ENCODE results near the gene UBE2G2. TPM values are rescaled to one million over a fixed set of nuclear protein-coding genes. Genes with fewer than 3 reads are reported as not detected.

The UBE2G2 gene
- total and polyA plus RNA-seq, 2 of the 4 experiments (the other 2 are of a cell fraction): 65.4 to 91.7 TPM

- BruUV-seq (replicated peaks): no TSS peak
- no peak overlapping the region for H2BK20ac ChIP-seq (ENCODE audit: low read depth, low read length)
- H3K27me3 ChIP-seq (ENCODE audit: control insufficient read depth, insufficient read depth, low read length): no peaks in the 10 kb centered on the region
- H2BK5ac ChIP-seq (ENCODE audit: low read depth, low read length, poor library complexity, severe bottlenecking): no peak overlapping the region
- no peak overlapping the region for H2BK15ac ChIP-seq (ENCODE audit: low read depth, low read length)
- no peak overlapping the region for H3K14ac ChIP-seq (replicated peaks; ENCODE audit: low read depth, low read length)
- peaks cover 27 to 31% of the 10 kb centered on the region in 2 experiments for H3K79me1 ChIP-seq (ENCODE audit: low read depth in 1 of 2, low read length in 2 of 2)
- H2BK120ac ChIP-seq (ENCODE audit: low read depth, low read length): no peak overlapping the region
- H3K4me1 ChIP-seq (ENCODE audit: control insufficient read depth, insufficient read depth, low read length): 0 out of 2 replicates have a peak, but pooled peaks cover 2% of the 10 kb centered on the region
- H3K4me2 ChIP-seq (ENCODE audit: low read depth, low read length): no peak overlapping the region
- no peaks in the 10 kb centered on the region for H3K9me3 ChIP-seq (ENCODE audit: control insufficient read depth, insufficient read depth, low read length)
- 100% methylated on average over 1 of the region's 5 CpGs; no CpG with 5 or more reads in 1 of the 2 experiments for WGBS, 2 experiments (ENCODE audit: extremely low coverage in 2 of 2, insufficient read length in 1 of 2)
- H2AK5ac ChIP-seq (ENCODE audit: low read depth, low read length): no peak overlapping the region
- no peak overlapping the region for H3K56ac ChIP-seq (ENCODE audit: extremely low read depth, insufficient read depth, low read length)
- H3K36me3 ChIP-seq (ENCODE audit: control insufficient read depth, insufficient read depth, low read length): peaks cover 33% of the 10 kb centered on the region
- H3K4ac ChIP-seq (ENCODE audit: low read depth, low read length): no peak overlapping the region
- POLR2A ChIA-PET (ENCODE audit: unreplicated experiment): no interaction called here
- intact Hi-C loops (cut with micrococcal nuclease) (no loop called here), in situ Hi-C loops (cut with MboI; ENCODE audit: low sequenced_read_pairs) (no loop called here), dilution Hi-C loops (cut with HindIII; ENCODE audit: low sequenced_read_pairs, unreplicated experiment) (no loop called here)
- no peak overlapping the region for H3K27ac ChIP-seq (ENCODE audit: insufficient read depth, low read length)
- H3K4me3 ChIP-seq (ENCODE audit: insufficient read depth, low read depth, low read length): no peak overlapping the region
- H2AK9ac ChIP-seq (replicated peaks; ENCODE audit: low read depth, low read length, poor library complexity): no peak overlapping the region
- no peak overlapping the region for H3K9ac ChIP-seq (ENCODE audit: low read depth, low read length)
- no peak overlapping the region for H4K8ac ChIP-seq (ENCODE audit: low read depth in 2 of 2, low read length in 2 of 2)
- no peak overlapping the region for H3K23ac ChIP-seq (ENCODE audit: low read depth, low read length)
- no peak overlapping the region for H4K5ac ChIP-seq (ENCODE audit: low read depth, low read length)
- no peak overlapping the region for H2AFZ ChIP-seq (replicated peaks; ENCODE audit: low read length, poor library complexity)
- CTCF ChIA-PET: interaction anchor here (1.4 kb wide), 1 partner anchor 15 kb away, joined by 3 read pairs; no protein-coding TSS in a partner anchor
- H4K91ac ChIP-seq (ENCODE audit: insufficient read depth, low read depth, low read length): no peak overlapping the region
- TF ChIP-seq CHD1 (IDR thresholded peaks at IDR 0.05; ENCODE audit: low read depth, low read length): no peak
- no peak for TF ChIP-seq BHLHE40 (IDR thresholded peaks at IDR 0.05; ENCODE audit: low read depth, low read length)
- TF ChIP-seq ELK1 (IDR thresholded peaks at IDR 0.05; ENCODE audit: borderline replicate concordance, low read depth, low read length): no peak
- TF ChIP-seq NFE2L2 (IDR thresholded peaks at IDR 0.05; ENCODE audit: low read depth, low read length): no peak
- no peak for TF ChIP-seq POLR2A (IDR thresholded peaks at IDR 0.05; ENCODE audit: low read depth, low read length)
- peaks cover 4% of the 10 kb centered on the region; the same call in 1 of the 2 replicates for H3K9me1 ChIP-seq (ENCODE audit: insufficient read depth, low read length)
- no peak for DNase-seq
- no peak for ATAC-seq (ENCODE audit: low read depth)
- no peak overlapping the region for H3K18ac ChIP-seq (ENCODE audit: low read depth, low read length)
- peaks cover 9% of the 10 kb centered on the region for H4K20me1 ChIP-seq (ENCODE audit: insufficient read depth, low read length)
Measured at GRCh38 chr21:44778094-44778493, 23.5 kb downstream of the UBE2G2 start.
